H9 (cell line): ENCODE results near the gene PDE1A. TPM values are rescaled to one million over a fixed set of nuclear protein-coding genes. Genes with fewer than 3 reads are reported as not detected.

Experiments
- DNase-seq: peaks from one replicate; pipeline ENCODE4 v3.0.0-alpha.2; 2017
- H2AFZ ChIP-seq: one replicate; pipeline ENCODE4 v1.6.1; 2013; ENCODE audit warnings: mild to moderate bottlenecking, low read length, control low read depth, moderate library complexity
- H2AK5ac ChIP-seq: 2 replicates; pipeline ENCODE4 v1.6.1; 2013; ENCODE audit warnings: low read length, control low read depth, mixed read lengths; ENCODE audit not compliant: insufficient read length
- H2BK120ac ChIP-seq: one replicate; pipeline ENCODE4 v1.6.1; 2013; ENCODE audit warnings: low read depth, mild to moderate bottlenecking, low read length, control low read depth, inconsistent platforms; ENCODE audit not compliant: poor library complexity, severe bottlenecking
- H2BK12ac ChIP-seq: 2 replicates; pipeline ENCODE4 v1.6.1; 2013; ENCODE audit warnings: low read length, control low read depth, mixed read lengths, low read depth; ENCODE audit not compliant: insufficient read length
- H2BK15ac ChIP-seq: 2 replicates; pipeline ENCODE4 v1.6.1; 2013; ENCODE audit warnings: low read depth, low read length, control low read depth
- H2BK20ac ChIP-seq: one replicate; pipeline ENCODE4 v1.6.1; 2013; ENCODE audit warnings: low read depth, mild to moderate bottlenecking, low read length, control low read depth, inconsistent platforms; ENCODE audit not compliant: poor library complexity, severe bottlenecking
- H2BK5ac ChIP-seq: 2 replicates; pipeline ENCODE4 v1.6.1; 2013; ENCODE audit warnings: low read length, control low read depth, mixed read lengths; ENCODE audit not compliant: insufficient read length
- H3K14ac ChIP-seq: 2 replicates; pipeline ENCODE4 v1.6.1; 2013; ENCODE audit warnings: low read length, control low read depth; ENCODE audit not compliant: insufficient read depth
- H3K18ac ChIP-seq: 2 replicates; pipeline ENCODE4 v1.6.1; 2013; ENCODE audit warnings: low read depth, mild to moderate bottlenecking, mixed read lengths, low read length, control low read depth; ENCODE audit not compliant: insufficient read length
- H3K23ac ChIP-seq: 2 replicates; pipeline ENCODE4 v1.6.1; 2013; ENCODE audit warnings: low read length, control low read depth, mixed read lengths, low read depth; ENCODE audit not compliant: insufficient read length
- H3K23me2 ChIP-seq: 2 replicates; pipeline ENCODE4 v1.6.1; 2013; ENCODE audit warnings: low read depth, mild to moderate bottlenecking, mixed read lengths, low read length, control low read depth; ENCODE audit not compliant: insufficient read length, poor library complexity, severe bottlenecking
- H3K27ac ChIP-seq: 2 replicates; pipeline ENCODE4 v1.5.1; 2013; ENCODE audit warnings: low read length, control low read depth, mixed read lengths, low read depth; ENCODE audit not compliant: insufficient read length
- H3K27me3 ChIP-seq: 2 replicates; pipeline ENCODE4 v1.6.1; 2013; ENCODE audit warnings: low read length, control low read depth, inconsistent platforms; ENCODE audit not compliant: insufficient read depth
- H3K4ac ChIP-seq: 2 replicates; pipeline ENCODE4 v1.6.1; 2013; ENCODE audit warnings: low read depth, mild to moderate bottlenecking, control low read depth, inconsistent platforms, low read length, moderate library complexity
- H3K4me1 ChIP-seq: 2 replicates; pipeline ENCODE4 v1.6.1; 2013; ENCODE audit warnings: low read length, control low read depth, inconsistent platforms; ENCODE audit not compliant: insufficient read depth
- H3K4me2 ChIP-seq: 2 replicates; pipeline ENCODE4 v1.6.1; 2013; ENCODE audit warnings: low read length, control low read depth, mixed read lengths; ENCODE audit not compliant: insufficient read length, insufficient read depth
- H3K56ac ChIP-seq: 2 replicates; pipeline ENCODE4 v1.6.1; 2013; ENCODE audit warnings: low read depth, mild to moderate bottlenecking, mixed read lengths, low read length, control low read depth; ENCODE audit not compliant: insufficient read length
- H3K79me1 ChIP-seq: 2 replicates; pipeline ENCODE4 v1.6.1; 2013; ENCODE audit warnings: low read depth, mild to moderate bottlenecking, moderate library complexity, low read length, control low read depth, inconsistent platforms; ENCODE audit not compliant: insufficient read depth, poor library complexity, severe bottlenecking
- H3K79me2 ChIP-seq: 2 replicates; pipeline ENCODE4 v1.6.1; 2013; ENCODE audit warnings: low read length, control low read depth, inconsistent platforms; ENCODE audit not compliant: insufficient read depth
- H3K9ac ChIP-seq: 2 replicates; pipeline ENCODE4 v1.6.1; 2013; ENCODE audit warnings: low read length, control low read depth, mixed read lengths; ENCODE audit not compliant: insufficient read length; ENCODE audit errors: extremely low read depth
- H3K9me3 ChIP-seq: one replicate; pipeline ENCODE4 v1.6.1; 2013; ENCODE audit warnings: low read depth, low read length, inconsistent platforms; ENCODE audit not compliant: control insufficient read depth
- H3T11ph ChIP-seq: one replicate; pipeline ENCODE4 v1.6.1; 2013; ENCODE audit warnings: mild to moderate bottlenecking, low read length, control low read depth, inconsistent platforms
- H4K20me1 ChIP-seq: one replicate; pipeline ENCODE4 v1.6.1; 2013; ENCODE audit not compliant: control insufficient read depth, insufficient read length, insufficient read depth
- H4K5ac ChIP-seq: 2 replicates; pipeline ENCODE4 v1.6.1; 2013; ENCODE audit warnings: low read depth, mild to moderate bottlenecking, mixed read lengths, low read length, control low read depth; ENCODE audit not compliant: insufficient read length
- H4K8ac ChIP-seq: replicated peaks from 2 replicates; pipeline ENCODE4 v1.6.1; 2013; ENCODE audit warnings: low read length, control low read depth, mixed read lengths, low read depth; ENCODE audit not compliant: insufficient read length
- H4K91ac ChIP-seq: 2 replicates; pipeline ENCODE4 v1.6.1; 2013; ENCODE audit warnings: low read depth, mild to moderate bottlenecking, moderate library complexity, mixed read lengths, low read length, control low read depth; ENCODE audit not compliant: insufficient read length
- H3K27ac Mint-ChIP-seq, 3 experiments: 2 replicates in 2 of 3; 3 replicates in 1 of 3; pipeline ENCODE4 v1.8.0; 2020 to 2021; ENCODE audit warnings: mixed read lengths in 3 of 3, mild to moderate bottlenecking in 1 of 3, moderate library complexity in 1 of 3
- H3K27me3 Mint-ChIP-seq: 2 replicates; pipeline ENCODE4 v1.8.0; 2021; ENCODE audit warnings: low read depth, mild to moderate bottlenecking, moderate library complexity, mixed read lengths
- H3K36me3 Mint-ChIP-seq, 3 experiments: 2 replicates in 2 of 3; 3 replicates in 1 of 3; pipeline ENCODE4 v1.8.0; 2020 to 2021; ENCODE audit warnings: low read depth in 3 of 3, mixed read lengths in 3 of 3; ENCODE audit not compliant: insufficient read depth in 1 of 3
- H3K4me1 Mint-ChIP-seq, 2 experiments: 2 replicates each; pipeline ENCODE4 v1.8.0; 2020; ENCODE audit warnings: mixed read lengths in 2 of 2
- H3K4me3 Mint-ChIP-seq, 2 experiments: 2 replicates in 1 of 2; 3 replicates in 1 of 2; pipeline ENCODE4 v1.8.0; 2020 to 2021; ENCODE audit warnings: mild to moderate bottlenecking in 2 of 2, mixed read lengths in 2 of 2, moderate library complexity in 1 of 2
- H3K9me3 Mint-ChIP-seq, 2 experiments: 2 replicates in 1 of 2; 3 replicates in 1 of 2; pipeline ENCODE4 v1.8.0; 2020; ENCODE audit warnings: mild to moderate bottlenecking in 2 of 2, mixed read lengths in 2 of 2, moderate library complexity in 1 of 2
- CTCF ChIP-seq: fragments of 200-600 bp; sonication (generic); conservative IDR thresholded peaks from 3 replicates; pipeline ENCODE4 v1.8.0; 2021; ENCODE audit warnings: antibody characterized with exemption, mild to moderate bottlenecking
- WGBS: extraction: QIAGEN DNeasy Blood & Tissue Kit; methylation state at CpG from one replicate; pipeline ENCODE4 v1.1.7; 2013; ENCODE audit warnings: missing lambda C conversion rate, low lambda C conversion rate, mixed read lengths; ENCODE audit not compliant: insufficient read length; ENCODE audit errors: extremely low coverage; 5-methylcytosine and 5-hydroxymethylcytosine counted together
- total RNA-seq: library from RNA; stranded (reverse); gene quantifications from 2 replicates; pipeline ENCODE4 v1.2.1, GENCODE V29; 2021

PDE1A gene
- total RNA-seq, 1 experiment from 2014 or later: 0.11 TPM

DNA sequence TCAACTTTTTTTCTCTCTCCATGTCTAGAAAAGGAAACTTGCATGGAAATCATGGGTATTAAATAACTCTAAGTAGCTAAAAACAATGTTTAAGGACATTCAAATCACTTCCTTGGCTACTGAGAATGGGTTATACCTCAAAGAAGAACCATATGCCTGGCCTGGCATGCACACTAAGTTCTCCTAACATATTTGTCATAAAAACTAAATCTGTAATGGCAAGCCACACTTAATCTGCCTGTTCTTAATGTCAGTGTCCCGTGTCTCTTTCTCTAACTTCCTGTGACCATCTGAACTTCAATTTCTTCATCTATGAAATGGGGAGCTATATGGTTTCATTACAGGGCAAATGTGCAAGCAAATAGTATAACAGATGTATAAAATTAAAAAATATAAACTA, 11.1 kb downstream of the PDE1A start:
- H3K9ac ChIP-seq: no peak overlapping the region
- no peak overlapping the region for H4K8ac ChIP-seq
- no peak overlapping the region for H2AK5ac ChIP-seq
- H3K79me1 ChIP-seq: no peaks in the 10 kb centered on the region
- H3K56ac ChIP-seq: no peak overlapping the region
- no peaks in the 10 kb centered on the region for H3K4me1 ChIP-seq
- H4K20me1 ChIP-seq: no peaks in the 10 kb centered on the region
- no peak overlapping the region for H3K27ac ChIP-seq
- no peaks in the 10 kb centered on the region for H3K27me3 ChIP-seq
- no peak overlapping the region for H2BK5ac ChIP-seq
- no peak overlapping the region for H2BK20ac ChIP-seq
- no CpG with 5 or more reads among the region's 1 CpG for WGBS
- H3K23ac ChIP-seq: no peak overlapping the region
- H2BK120ac ChIP-seq: no peak overlapping the region
- no peaks in the 10 kb centered on the region for H3K9me3 ChIP-seq
- H3K4ac ChIP-seq: no peak overlapping the region
- Mint-ChIP-seq H3K4me3 (no peak overlapping the region), H3K9me3 (no peaks in the 10 kb centered on the region), H3K27me3 (no peaks in the 10 kb centered on the region), H3K36me3 (no peaks in the 10 kb centered on the region), H3K4me1 (peaks cover 12 to 13% of the 10 kb centered on the region in 2 experiments), H3K27ac (no peak overlapping the region)
- no peak overlapping the region for H3T11ph ChIP-seq
- H4K91ac ChIP-seq: no peak overlapping the region
- DNase-seq: no peak
- H3K14ac ChIP-seq: no peak overlapping the region
- H2BK15ac ChIP-seq: no peak overlapping the region
- H3K79me2 ChIP-seq: no peaks in the 10 kb centered on the region
- H2AFZ ChIP-seq: no peak overlapping the region
- no peak overlapping the region for H3K18ac ChIP-seq
- H2BK12ac ChIP-seq: no peak overlapping the region
- H3K4me2 ChIP-seq: no peak overlapping the region
- TF ChIP-seq CTCF: no peak
- H4K5ac ChIP-seq: no peak overlapping the region
- H3K23me2 ChIP-seq: no peaks in the 10 kb centered on the region
